WTC11 (cell line): ENCODE measurements around the gene RASEF.

ENCODE experiments used
- AR ChIP-seq: fragments of 250-450 bp; sonication (Bioruptor Pico); IDR thresholded peaks from 2 replicates; pipeline ENCODE4 v1.9.0; 2021; ENCODE audit warnings: mild to moderate bottlenecking
- CREB1 ChIP-seq: sonication (generic); formaldehyde crosslinking; IDR thresholded peaks from 2 replicates; pipeline ENCODE4 v1.8.0; 2023; ENCODE audit warnings: mild to moderate bottlenecking, missing genetic modification reagents
- CTCF ChIP-seq: fragments of 200-600 bp; IDR thresholded peaks from 2 replicates; pipeline ENCODE4 v1.8.0; 2022; ENCODE audit warnings: antibody characterized with exemption
- JUN ChIP-seq: sonication (generic); formaldehyde crosslinking; IDR thresholded peaks from 2 replicates; pipeline ENCODE4 v1.8.0; 2023; ENCODE audit warnings: mild to moderate bottlenecking, missing genetic modification reagents
- NR1H2 ChIP-seq: sonication (generic); formaldehyde crosslinking; IDR thresholded peaks from 2 replicates; pipeline ENCODE4 v1.9.0; 2021; ENCODE audit warnings: mild to moderate bottlenecking, moderate library complexity, missing genetic modification reagents
- ZBTB43 ChIP-seq: sonication (generic); formaldehyde crosslinking; IDR thresholded peaks from 2 replicates; pipeline ENCODE4 v1.8.1; 2023; ENCODE audit warnings: mild to moderate bottlenecking, missing genetic modification reagents
- ZSCAN18 ChIP-seq: fragments of 250-450 bp; sonication (Bioruptor Pico); IDR thresholded peaks from 2 replicates; pipeline ENCODE4 v2.1.2; 2022; ENCODE audit warnings: mild to moderate bottlenecking, moderate library complexity
- TF ChIP-seq, protein P1 (sequence below): sonication (generic); formaldehyde crosslinking; IDR thresholded peaks from 2 replicates; pipeline ENCODE4 v1.8.0; 2023; ENCODE audit warnings: missing genetic modification reagents
- TF ChIP-seq, protein P2 (sequence below): sonication (generic); formaldehyde crosslinking; IDR thresholded peaks from 2 replicates; pipeline ENCODE4 v1.8.0; 2022; ENCODE audit warnings: missing genetic modification reagents
- TF ChIP-seq, protein P3 (sequence below): fragments of 250-450 bp; sonication (Bioruptor Pico); conservative IDR thresholded peaks from 2 replicates; pipeline ENCODE4 v1.9.0; 2021; ENCODE audit warnings: mild to moderate bottlenecking
- TF ChIP-seq, protein P4 (sequence below): sonication (generic); formaldehyde crosslinking; IDR thresholded peaks from 2 replicates; pipeline ENCODE4 v1.8.0; 2022; ENCODE audit warnings: mild to moderate bottlenecking, missing genetic modification reagents

GRCh38 chr9:83002329-83002728, 60.6 kb downstream of the RASEF start:
- no peak for TF ChIP-seq CTCF
- TF ChIP-seq NR1H2 (CRISPR knock-in tag), result no peak
- TF ChIP-seq, protein P1, sequence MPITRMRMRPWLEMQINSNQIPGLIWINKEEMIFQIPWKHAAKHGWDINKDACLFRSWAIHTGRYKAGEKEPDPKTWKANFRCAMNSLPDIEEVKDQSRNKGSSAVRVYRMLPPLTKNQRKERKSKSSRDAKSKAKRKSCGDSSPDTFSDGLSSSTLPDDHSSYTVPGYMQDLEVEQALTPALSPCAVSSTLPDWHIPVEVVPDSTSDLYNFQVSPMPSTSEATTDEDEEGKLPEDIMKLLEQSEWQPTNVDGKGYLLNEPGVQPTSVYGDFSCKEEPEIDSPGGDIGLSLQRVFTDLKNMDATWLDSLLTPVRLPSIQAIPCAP, result no peak
- TF ChIP-seq AR (CRISPR knock-in tag), result no peak
- no peak for TF ChIP-seq ZSCAN18 (CRISPR knock-in tag)
- no peak for TF ChIP-seq CREB1 (CRISPR knock-in tag)
- TF ChIP-seq JUN (CRISPR knock-in tag), result no peak
- TF ChIP-seq, protein P2, sequence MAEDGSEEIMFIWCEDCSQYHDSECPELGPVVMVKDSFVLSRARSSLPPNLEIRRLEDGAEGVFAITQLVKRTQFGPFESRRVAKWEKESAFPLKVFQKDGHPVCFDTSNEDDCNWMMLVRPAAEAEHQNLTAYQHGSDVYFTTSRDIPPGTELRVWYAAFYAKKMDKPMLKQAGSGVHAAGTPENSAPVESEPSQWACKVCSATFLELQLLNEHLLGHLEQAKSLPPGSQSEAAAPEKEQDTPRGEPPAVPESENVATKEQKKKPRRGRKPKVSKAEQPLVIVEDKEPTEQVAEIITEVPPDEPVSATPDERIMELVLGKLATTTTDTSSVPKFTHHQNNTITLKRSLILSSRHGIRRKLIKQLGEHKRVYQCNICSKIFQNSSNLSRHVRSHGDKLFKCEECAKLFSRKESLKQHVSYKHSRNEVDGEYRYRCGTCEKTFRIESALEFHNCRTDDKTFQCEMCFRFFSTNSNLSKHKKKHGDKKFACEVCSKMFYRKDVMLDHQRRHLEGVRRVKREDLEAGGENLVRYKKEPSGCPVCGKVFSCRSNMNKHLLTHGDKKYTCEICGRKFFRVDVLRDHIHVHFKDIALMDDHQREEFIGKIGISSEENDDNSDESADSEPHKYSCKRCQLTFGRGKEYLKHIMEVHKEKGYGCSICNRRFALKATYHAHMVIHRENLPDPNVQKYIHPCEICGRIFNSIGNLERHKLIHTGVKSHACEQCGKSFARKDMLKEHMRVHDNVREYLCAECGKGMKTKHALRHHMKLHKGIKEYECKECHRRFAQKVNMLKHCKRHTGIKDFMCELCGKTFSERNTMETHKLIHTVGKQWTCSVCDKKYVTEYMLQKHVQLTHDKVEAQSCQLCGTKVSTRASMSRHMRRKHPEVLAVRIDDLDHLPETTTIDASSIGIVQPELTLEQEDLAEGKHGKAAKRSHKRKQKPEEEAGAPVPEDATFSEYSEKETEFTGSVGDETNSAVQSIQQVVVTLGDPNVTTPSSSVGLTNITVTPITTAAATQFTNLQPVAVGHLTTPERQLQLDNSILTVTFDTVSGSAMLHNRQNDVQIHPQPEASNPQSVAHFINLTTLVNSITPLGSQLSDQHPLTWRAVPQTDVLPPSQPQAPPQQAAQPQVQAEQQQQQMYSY (CRISPR knock-in tag), result no peak
- TF ChIP-seq, protein P3, sequence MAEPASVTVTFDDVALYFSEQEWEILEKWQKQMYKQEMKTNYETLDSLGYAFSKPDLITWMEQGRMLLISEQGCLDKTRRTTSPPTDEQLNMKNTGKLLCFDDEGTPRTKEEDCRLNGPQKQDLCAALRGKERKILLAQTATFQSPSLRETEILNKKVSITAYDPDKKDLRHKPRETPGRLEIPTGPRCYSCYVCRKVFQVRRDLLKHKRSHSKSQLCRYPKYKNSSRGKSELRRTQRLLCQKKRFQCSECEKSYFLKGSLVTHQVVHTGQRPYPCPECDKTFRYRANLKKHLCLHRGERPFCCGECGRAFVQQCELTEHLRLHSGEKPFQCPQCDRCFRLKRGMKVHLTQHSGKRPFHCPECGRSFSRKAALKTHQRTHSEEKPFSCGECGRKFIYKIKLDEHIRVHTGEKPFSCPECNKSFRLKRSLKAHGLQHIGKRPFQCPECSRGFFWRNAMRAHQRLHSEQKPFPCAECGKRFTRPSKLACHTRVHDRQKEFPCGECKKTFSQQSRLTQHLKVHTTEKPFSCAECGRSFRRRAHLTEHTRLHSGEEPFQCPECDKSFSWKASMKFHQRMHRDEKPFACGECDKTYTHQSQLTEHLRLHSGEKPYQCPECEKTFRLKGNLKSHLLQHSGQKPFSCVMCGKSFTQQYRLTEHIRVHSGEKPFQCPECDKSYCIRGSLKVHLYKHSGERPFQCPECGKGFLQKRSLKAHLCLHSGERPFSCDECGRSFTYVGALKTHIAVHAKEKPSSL (CRISPR knock-in tag), result no peak
- TF ChIP-seq, protein P4, sequence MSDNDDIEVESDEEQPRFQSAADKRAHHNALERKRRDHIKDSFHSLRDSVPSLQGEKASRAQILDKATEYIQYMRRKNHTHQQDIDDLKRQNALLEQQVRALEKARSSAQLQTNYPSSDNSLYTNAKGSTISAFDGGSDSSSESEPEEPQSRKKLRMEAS (CRISPR knock-in tag), result no peak
- no peak for TF ChIP-seq ZBTB43
